HT-29 (cell line): Measurements from ENCODE around the gene MOCS3. TPM values are rescaled to one million over a fixed set of nuclear protein-coding genes. Genes with fewer than 3 reads are reported as not detected.
"Not testable (repeated sequence)": the region's sequence is repeated elsewhere in the genome, so short reads cannot be mapped to it uniquely, and the experiment has no call there.

Source experiments
- DNase-seq: peaks from one replicate; pipeline ENCODE4 v3.0.0-alpha.2; 2015; ENCODE audit warnings: low spot score
- total RNA-seq: library from RNA; depleted of rRNA; stranded (reverse); fragments of >200 nt; shearing (Covaris generic); gene quantifications from 2 replicates; pipeline ENCODE4 v1.2.3, GENCODE V29; 2014

MOCS3 gene
- total RNA-seq, 1 experiment from 2014 or later: 14.9 TPM

DNA sequence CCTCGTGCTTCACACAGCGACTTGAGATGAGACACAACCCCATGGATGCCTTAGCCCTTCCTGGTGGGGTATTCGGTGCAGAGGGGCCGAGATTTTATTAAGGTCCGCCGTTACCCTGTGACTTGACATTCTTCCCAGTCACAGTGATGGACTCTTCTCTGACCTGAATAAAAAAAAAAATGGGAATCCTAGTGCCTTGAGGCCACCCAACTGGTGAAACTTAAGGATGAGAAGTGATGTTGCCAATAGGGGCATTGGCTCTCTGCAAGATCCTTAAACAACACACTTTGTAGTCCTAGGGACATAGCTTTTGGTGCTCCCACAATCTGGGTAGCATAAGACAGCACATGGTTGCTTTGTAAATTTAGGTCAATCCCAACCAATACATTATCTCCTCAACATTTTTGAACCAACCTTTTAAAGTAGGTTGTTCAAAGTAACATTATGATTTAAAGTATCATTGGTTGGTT is 26.6 kb upstream of the MOCS3 start:
- no peak for DNase-seq

DNA sequence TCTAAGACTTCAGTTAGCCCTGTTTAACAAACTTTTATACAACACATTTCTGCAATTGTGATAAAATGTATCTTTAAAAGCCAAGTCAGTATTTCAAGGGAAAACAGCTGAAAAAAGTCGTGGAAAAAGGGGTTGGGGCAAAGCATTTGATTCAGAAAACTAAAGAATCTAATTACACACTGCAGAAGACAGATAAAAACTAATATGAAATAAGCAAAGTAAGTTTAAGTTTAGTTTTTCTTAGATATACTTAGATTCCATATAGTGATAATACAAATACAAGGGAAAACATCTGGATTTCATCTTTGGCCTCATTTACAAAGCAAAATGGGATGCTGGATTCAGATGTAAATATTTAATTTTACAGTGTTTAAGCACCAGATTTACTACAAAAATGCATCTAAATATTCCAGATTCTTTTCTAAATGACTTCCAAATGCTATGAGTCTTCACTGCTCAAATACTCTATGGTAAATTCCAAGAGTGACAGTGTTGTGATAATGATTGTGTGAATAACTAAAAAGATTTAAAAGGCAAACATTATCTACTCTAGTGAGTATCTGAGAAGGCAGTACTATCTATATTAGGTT is 25.8 kb upstream of the MOCS3 start:
- no peak for DNase-seq

DNA sequence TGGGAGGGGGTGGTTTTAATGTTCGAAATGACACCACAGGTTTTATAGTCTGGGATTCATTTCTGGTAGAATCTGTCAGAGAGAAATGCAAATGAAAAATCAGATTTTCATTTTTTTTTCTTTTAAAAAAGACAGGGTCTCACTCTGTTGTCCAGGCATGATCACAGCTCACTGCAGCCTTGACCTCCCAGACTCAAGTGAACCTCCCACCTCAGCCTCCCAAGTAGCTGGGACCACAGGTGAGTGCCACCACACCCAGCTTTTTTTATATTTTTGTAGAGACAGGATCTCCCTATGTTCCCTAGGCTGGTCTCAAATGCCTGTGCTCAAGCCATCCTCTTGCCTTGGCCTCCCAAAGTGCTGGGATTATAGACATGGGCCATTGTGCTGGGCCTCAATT is 25.0 kb upstream of the MOCS3 start:
- no peak for DNase-seq

DNA sequence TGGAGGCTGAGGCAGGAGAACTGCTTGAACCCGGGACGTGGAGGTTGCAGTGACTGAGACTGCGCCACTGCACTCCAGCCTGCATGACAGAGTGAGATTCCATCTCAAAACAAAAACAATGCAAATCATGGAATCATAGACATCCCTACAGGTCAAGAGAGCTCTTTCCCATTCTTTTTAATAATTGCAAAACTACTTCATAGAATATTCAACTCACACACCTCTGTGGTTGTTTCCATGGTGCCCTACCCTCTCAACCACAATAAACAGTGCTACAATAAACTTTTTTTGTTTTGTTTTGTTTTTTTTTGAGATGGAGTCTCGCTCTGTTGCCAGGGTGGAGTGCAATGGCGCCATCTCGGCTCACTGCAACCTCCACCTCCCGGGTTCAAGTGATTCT is 15.5 kb upstream of the MOCS3 start:
- no peak for DNase-seq

DNA sequence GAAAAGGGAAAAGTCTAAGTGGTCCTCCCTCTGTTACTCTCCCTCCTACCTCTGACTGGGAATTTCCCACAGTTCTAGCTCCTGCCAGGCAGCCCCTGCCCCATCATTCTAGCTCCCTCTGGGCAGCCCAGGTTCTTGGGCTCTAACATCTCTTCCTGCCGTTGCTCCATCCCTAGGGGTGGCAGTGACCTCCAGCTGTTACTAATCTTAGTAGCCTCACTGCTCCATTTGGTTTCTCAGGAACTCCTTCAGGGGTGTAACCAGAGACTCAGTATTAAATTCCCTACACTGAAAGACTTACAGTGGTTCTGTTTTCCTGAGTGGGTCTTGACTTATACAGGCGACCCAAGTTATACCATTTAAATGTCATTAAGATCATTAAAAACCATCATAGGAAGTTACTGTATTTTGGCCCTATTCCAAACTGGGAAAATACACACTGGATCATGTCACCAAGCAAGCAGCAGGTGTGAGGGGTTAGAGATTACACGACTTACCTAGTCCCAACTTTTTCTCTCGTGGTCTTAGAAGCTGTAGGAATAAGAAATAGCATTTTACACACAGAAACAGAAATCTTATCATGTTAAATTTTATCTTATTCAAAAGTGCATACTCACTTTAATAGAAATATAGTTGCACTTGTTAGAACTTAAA is 10.4 kb upstream of the MOCS3 start:
- no peak for DNase-seq

DNA sequence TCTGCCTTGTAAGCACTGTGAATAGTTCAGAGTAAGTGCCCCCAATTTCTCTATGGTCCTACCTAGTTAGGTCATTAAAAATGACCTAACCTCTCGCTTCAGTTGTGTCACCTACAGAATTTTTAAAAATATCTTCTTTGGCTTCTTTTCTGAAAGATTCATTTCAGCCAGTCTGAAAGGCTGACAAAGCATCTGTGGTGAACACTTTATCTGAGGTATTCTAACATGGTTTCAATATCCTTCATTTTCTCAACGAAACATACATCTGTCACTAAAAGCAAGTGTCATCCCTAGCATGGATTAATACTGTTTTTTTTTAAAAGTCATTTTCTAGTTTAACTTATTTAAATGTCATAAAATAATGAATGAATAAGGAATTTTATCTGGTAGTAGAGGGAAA is 5.4 kb upstream of the MOCS3 start:
- DNase-seq: no peak

DNA sequence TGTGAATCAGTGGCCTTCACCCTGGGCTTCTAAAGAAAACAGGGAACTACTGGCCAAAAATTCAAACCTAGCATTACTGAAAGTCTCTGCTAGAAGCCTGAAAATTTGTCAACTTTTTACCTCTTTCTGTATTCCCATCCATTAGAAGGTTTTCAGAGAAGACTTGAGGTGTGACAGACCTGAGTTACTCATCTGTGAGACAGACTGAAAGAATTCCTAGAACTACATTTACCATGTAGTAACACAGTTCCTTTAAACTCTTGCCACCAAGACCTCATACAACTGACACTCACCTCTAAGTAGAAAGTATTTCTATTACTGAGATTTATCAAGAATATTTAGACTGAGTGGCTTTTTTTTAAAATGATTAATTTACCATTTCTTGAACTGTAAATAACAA is 4.8 kb upstream of the MOCS3 start:
- no peak for DNase-seq

DNA sequence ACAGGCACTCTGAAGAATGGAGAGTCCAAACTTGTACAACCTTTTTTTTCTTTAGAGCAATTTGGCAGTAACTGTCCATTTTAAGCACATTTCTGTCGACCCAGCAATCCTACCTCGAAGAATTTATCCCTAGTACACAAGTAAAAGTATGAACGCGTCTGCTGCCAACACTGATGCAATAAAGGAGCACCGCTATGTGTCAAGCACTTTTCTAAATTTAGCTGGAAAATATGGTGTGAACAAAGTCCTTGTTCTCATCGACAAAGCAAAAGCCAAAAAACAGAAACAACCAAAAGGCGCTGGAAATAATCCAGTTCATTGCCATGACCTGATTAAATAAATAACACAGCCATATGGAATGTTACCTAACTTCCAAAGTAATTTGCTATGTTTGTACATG is 1.3 kb upstream of the MOCS3 start:
- DNase-seq: peak; percentile 37

DNA sequence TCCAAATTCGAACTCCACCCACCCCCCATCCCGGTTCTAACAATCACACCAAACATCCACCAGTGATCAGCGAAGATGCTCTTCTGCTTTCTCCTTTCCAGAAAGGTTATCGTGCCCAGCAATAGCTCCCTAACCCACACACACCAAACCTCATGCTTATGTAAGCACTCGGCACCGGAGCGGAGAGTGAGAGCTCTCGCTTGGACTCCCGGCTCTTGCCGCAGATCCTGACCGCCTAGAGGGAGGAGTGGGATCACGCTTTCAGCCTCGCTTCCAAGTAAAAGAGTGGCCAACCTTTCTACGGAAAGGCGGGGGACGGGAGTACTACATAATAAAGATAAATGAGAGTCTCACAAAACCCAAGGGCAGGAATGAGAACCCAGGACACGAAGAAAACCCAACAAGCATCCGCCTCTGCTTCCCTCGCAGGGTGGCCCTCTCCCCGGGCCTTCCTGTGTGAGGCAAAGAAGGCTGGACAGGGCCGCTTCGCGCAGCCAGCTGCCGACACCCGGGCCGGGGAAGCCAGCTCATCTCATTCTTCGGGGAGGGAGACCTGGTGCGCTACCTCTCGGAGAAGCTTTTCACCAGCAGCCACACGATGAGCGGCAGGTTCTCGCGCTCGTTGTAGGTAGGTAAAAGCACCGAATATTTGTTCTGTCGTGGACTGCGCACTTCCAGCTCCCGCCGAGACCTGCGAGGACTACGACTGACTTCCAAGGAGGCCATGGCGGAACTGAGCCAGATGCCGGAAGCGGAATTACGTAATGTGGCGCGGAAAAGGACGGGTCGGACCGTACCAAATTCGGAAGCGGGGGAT is 612 bp upstream of the MOCS3 start, which contains the start of gene DPM1:
TSS of gene DPM1 (minus strand) at position 735 of the 817 bp plus-strand sequence. CDS start at position 726, 9 bp downstream.
- DNase-seq: peak; percentile 72

DNA sequence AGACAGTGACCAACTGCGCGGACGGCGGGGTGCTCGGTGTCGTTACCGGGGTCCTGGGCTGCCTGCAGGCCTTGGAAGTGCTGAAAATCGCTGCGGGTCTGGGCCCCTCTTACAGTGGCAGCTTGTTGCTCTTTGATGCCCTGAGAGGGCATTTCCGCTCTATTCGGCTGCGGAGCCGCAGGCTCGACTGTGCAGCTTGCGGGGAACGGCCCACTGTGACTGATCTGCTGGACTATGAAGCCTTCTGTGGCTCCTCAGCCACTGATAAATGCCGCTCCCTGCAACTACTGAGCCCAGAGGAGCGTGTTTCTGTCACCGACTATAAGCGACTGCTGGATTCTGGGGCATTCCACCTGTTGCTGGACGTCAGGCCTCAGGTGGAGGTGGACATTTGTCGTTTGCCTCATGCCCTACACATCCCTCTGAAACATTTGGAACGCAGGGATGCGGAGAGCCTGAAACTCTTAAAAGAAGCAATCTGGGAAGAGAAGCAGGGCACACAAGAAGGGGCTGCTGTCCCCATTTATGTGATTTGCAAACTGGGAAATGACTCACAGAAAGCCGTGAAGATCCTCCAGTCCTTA is 1.0 kb downstream of the MOCS3 start:
- DNase-seq: no peak

DNA sequence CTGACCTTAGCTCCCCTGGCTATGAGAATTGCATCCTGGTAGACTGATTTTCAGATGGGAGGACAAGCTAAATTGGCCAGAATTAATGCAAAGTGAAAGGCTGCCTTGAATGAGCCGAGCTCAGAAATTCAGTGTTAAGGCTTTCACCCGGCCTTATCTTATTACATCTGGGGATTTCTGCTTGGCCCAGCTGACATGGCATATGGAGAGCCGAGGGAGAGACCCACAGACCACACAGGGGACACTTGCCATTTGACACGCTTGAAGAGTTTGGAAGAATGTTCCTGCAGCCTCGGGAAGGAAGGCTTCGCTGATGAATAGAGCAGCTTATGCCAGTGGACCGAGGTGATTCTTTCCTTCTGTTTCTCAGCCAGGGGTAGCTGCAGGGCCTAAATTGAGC is 9.0 kb downstream of the MOCS3 start:
- DNase-seq: no peak

DNA sequence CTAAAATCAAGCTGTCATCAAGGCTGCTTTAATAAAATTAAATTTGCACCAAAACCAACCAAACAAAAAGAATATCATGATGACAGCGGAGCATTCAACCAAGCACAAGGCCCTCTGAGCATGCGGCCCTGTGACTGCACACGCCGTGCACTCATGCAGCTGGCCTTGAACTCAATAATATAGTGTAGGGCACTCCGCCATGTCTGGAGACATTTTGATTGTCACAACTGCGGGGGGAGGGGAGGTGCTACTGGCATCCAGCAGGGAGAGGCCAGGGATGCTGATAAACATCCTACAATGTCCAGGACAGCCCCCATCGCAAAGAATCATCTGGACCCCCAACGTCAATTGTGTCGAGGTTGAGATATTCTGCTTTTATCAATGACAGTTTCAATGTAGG is 9.7 kb downstream of the MOCS3 start:
- DNase-seq: no peak

DNA sequence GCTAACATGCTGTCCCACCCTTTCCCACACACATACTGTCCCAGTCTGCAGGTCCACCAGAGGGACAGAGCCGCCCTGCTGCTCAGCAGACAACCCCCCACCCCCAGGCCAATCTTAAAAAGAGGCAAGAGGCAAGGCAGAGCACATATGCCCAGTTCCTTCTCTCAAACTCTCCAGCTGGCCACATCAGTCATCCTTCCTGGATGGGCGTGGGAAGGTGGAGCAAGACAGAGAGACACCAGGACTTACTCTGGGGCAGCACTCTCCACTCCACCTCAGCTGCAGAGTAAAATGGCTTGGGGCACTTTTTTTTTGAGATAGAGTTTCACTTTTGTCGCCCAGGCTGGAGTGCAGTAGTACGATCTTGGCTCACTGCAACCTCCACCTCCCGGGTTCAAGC is 10.8 kb downstream of the MOCS3 start:
- no peak for DNase-seq

DNA sequence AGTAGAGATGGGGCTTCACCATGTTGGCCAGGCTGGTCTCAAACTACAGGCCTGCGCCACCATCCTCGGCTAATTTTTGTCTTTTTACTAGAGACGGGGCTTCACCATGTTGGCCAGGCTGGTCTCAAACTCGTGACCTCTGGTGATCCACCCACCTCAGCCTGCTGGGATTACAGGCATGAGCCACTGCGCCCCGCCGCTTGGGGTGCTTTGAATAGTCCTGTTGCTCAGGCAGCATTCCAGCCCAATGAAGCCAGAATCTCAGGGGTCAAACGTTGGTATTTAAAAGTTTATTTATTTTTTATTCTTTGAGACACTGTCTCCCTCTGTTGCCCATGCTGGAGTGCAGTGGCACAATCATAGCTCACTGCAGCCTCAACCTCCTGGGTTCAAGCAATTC is 11.3 kb downstream of the MOCS3 start:
- no peak for DNase-seq

DNA sequence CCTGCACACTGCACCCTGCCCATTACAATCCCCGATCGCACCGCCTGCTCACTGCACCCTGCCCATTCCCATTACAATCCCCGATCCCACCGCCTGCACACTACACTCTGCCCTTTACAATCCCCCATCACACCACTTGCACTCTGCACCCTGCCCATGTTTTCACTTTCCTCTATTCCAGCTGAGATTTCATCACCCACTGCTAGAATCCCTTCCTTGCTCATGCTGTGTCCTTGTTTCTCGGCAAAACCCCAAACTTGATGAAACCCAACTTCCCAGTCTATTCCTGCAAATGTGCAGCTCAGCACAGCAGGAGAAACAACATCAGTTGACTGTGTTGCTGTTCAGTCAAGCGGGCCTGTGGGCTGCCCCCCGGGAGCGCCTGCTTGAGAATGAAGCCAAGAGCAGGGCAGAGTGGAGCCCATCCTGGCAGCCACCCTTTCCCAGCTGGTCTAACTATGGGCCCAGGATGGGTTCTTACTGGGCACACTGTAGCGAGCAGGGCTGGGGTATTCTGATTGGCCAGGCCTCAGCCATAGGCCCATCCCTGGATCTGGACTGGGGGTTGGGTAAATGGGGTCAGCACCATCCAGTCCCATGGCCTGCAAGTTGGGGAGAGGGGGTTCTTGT is 17.2 kb downstream of the MOCS3 start:
- DNase-seq: no peak

DNA sequence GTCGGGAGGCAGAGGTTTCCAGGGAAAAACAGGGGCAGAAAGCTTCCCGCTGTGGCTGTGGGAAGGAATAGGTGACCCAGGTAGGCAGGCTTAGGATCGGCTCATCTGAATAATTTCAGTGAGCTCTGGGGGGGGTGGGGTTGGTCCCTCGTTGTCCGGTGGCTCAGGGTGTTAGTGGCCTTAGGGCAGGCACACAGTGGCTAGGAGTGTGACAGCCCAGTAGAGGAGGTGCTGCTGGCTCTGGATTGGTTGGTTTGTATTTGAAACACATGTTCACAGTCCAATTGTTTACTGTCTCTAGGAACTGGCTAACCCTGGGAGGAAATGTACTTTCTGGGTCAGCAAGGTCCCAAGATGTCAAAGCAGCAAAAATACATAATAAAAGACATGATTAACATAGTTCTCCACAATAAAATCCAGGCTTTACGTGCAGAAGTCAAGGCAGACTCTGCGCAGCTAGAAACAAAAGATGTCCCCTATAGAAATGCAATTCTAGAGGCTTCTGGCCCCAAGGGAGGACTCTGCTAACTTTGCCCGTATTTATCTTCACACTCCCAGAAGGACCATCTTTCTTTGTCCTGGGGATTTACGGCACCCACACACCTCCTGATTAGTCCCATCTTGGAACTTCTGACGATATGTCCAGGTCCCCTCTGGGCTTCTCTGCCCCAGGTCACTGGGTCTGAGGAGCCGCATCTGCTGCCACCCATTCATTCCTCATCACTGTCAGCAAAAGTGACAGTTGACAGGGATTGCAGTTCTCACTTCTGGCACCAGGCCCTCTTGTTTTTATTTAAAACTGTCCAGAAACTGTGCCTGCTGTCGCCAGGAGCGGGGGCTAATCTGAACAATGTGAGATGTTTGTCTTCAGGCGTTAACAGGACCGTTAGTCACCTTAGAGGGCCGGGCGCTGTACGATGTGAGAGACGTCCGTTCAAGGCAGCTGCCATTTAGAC is 18.7 kb downstream of the MOCS3 start:
- DNase-seq: no peak

DNA sequence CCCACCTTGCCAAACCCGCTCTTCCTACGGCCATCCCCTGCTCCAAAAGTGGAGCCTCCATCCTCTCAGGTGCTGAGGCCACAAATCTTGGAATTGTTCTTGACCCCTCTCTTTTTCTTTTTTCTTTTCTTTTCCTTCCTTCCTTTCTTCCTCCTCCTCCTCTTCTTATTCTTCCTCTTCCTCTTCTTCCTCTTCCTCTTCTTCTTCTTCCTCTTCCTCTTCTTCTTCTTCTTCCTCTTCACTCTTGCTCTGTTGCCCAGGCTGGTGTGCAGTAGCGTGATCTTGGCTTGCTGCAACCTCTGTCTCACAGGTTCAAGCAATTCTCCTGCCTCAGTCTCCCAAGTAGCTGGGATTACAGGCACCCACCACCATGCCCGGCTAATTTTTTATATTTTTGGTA is 19.9 kb downstream of the MOCS3 start:
- DNase-seq: not testable (repeated sequence)

DNA sequence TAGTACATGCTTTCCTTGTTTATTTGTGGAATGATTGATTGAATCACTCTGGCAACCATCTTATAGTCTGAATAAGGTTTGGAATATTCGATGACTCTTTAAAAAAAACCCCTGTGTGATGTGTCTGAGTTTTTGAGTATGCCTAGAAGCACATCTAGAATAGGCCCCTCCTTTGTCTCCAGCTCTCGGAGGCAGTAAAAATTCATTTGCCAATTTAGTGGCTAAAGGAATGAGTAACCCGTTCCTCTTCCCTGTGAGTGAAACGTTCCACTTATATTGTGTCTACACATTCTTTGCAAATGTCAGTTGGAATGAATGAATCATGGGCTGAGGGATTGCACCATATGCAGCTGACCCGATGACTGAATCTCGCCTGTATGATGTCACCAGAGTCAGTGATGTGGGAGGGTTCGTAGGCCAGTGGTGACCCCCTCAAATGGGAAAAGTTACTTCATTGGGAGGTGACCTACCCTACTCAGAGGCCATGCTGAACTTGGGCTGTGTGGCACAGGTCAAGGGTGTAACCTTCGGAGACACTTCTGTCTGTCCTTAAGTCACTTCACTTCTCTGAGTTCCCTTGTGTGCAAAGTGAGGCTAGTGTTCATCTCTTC is 21.6 kb downstream of the MOCS3 start:
- peak; percentile 21 for DNase-seq

DNA sequence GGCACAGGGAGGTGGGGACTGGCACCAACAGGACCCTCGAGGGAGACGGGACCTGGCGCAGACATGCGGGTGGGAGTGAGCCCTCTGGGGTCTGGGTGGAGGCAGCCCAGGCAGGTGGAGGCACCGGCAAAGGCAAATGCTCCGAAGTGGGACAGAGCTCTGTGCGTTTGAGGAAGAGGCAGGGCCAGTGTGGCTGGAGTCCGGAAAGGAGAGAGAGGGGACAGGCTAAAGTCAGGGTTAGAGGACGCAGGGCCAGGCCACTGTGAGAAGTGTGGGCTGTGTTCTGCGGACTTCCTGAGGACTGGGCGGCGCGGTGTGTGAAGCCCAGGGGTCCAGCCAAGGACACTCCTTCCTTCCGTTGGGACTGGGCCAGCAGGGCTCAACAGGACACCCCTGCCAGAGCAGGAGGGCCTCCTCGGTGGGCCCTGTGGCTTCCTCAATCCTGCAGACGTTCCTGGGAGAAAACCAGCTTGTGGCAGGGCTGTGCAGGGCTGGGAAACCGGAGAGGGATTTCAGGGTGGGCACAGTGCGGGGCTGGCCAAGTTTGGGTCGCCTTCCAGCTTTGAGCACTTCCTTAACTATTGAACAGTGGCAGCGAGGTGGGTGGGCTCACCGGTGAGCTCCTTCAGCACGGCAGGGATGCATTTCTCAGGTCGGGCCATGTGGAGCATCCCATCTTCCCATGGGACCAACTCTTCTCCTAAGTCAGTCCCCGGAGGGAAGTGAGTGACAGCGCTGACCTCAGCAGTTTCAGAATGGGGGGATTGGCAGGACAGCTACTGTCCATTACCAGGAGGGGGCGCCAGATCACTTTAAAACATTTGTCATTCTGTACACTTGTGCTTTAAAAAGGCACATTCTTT is 22.5 kb downstream of the MOCS3 start:
- DNase-seq: peak; percentile 86
